NCI-H82 (cell line): Measurements from ENCODE around the gene GNAS.
A peak's percentile ranks its signal among the peaks of the same experiment; 100 is the strongest.
"Not testable (repeated sequence)": the region's sequence is repeated elsewhere in the genome, so short reads cannot be mapped to it uniquely, and the experiment has no call there.

ENCODE experiments used
- DNase-seq: peaks from one replicate; lab custom pipeline; 2025; lab: John Stamatoyannopoulos, UW

Gene GNAS

GRCh38 chr20:58852543-58853271 is at the start of gene GNAS:
Gene GNAS (plus strand): TSS chr20:58852716.
- DNase-seq, result peak; percentile 56

GRCh38 chr20:58803533-58803932 is 49.0 kb upstream of the GNAS start:
- DNase-seq, result no peak

- DNase-seq, result no peak
These were observed 44.7 kb upstream of the GNAS start for GRCh38 chr20:58807801-58808200.

- DNase-seq, result no peak
These were observed 44.1 kb upstream of the GNAS start for GRCh38 chr20:58808271-58809046.

- DNase-seq, result no peak
These were observed 42.2 kb upstream of the GNAS start for GRCh38 chr20:58810116-58810878.

- DNase-seq, result no peak
These were observed 41.7 kb upstream of the GNAS start for GRCh38 chr20:58810879-58811250.

- no peak for DNase-seq
These were observed 41.2 kb upstream of the GNAS start for GRCh38 chr20:58811334-58811733.

GRCh38 chr20:58813369-58813768 is 39.1 kb upstream of the GNAS start:
- no peak for DNase-seq

GRCh38 chr20:58815448-58815847 is 37.1 kb upstream of the GNAS start:
- no peak for DNase-seq

- DNase-seq, result no peak
These were observed 36.5 kb upstream of the GNAS start for GRCh38 chr20:58816051-58816450.

GRCh38 chr20:58816957-58817651 is 35.4 kb upstream of the GNAS start:
- no peak for DNase-seq

- no peak for DNase-seq
These were observed 34.8 kb upstream of the GNAS start for GRCh38 chr20:58817748-58818147.

GRCh38 chr20:58818586-58819285 is 33.8 kb upstream of the GNAS start:
- no peak for DNase-seq

- no peak for DNase-seq
These were observed 32.6 kb upstream of the GNAS start for GRCh38 chr20:58819921-58820320.

GRCh38 chr20:58820515-58820914 is 32.0 kb upstream of the GNAS start:
- not testable (repeated sequence) for DNase-seq

GRCh38 chr20:58822149-58822548 is 30.4 kb upstream of the GNAS start:
- no peak for DNase-seq

- no peak for DNase-seq
These were observed 29.5 kb upstream of the GNAS start for GRCh38 chr20:58822748-58823730.

GRCh38 chr20:58824843-58825242 is 27.7 kb upstream of the GNAS start:
- no peak for DNase-seq

- DNase-seq, result no peak
These were observed 27.1 kb upstream of the GNAS start for GRCh38 chr20:58825450-58825849.

GRCh38 chr20:58826271-58826670 is 26.2 kb upstream of the GNAS start:
- DNase-seq, result no peak
